ENCODE data around the gene BORA. TPM values are rescaled to one million over a fixed set of nuclear protein-coding genes. Genes with fewer than 3 reads are reported as not detected.

BORA gene
- total RNA-seq, 1 donor from 2014 or later = 51.9 TPM

DNA sequence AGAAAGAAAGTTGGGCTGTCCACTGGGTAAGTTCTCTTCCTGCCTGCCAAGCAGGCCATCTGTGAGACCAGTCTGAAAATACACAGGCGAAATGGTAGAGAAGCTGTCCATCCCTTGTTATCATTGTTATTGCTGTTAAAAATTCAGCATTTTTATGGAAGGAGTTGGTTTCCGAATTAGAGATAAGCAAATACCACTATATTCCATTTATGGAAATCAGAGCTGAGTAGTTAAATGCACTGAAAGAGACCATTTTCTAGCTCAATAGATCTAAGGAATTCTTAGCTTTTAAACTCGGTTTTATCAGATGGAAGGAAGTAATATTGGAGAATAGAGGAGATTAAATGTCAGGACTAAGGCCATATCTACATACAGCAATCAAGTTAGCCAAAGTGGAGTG lies 41.0 kb upstream of the BORA start:
- Mint-ChIP-seq H3K9me3 (peaks cover 2% of the 10 kb centered on the region), H3K4me1 (no peaks in the 10 kb centered on the region), H3K36me3 (no peaks in the 10 kb centered on the region), H3K27me3 (ENCODE audit: insufficient read depth, low read depth) (no peaks in the 10 kb centered on the region), H3K27ac (no peak overlapping the region), H3K4me3 (no peak overlapping the region)
- Histone ChIP-seq H3F3A (ENCODE audit: low read depth) (no peaks in the 10 kb centered on the region), H3K4me2 (no peak overlapping the region), H3K79me2 (ENCODE audit: low read depth) (no peaks in the 10 kb centered on the region), H3K27me3 (no peaks in the 10 kb centered on the region), H3K27ac (no peak overlapping the region), H4K20me1 (ENCODE audit: low read depth) (no peaks in the 10 kb centered on the region), H3K4me3 (no peak overlapping the region), H3K4me1 (no peaks in the 10 kb centered on the region), H2AFZ (replicated peaks) (no peak overlapping the region), H3K9ac (no peak overlapping the region), H3K9me3 (ENCODE audit: low read depth) (no peaks in the 10 kb centered on the region), H3K36me3 (no peaks in the 10 kb centered on the region)
- TF ChIP-seq EZH2phosphoT487 (IDR thresholded peaks at IDR 0.05) (no peak), EZH2 (IDR thresholded peaks at IDR 0.05) (no peak)
- TF ChIP-seq, protein P1, sequence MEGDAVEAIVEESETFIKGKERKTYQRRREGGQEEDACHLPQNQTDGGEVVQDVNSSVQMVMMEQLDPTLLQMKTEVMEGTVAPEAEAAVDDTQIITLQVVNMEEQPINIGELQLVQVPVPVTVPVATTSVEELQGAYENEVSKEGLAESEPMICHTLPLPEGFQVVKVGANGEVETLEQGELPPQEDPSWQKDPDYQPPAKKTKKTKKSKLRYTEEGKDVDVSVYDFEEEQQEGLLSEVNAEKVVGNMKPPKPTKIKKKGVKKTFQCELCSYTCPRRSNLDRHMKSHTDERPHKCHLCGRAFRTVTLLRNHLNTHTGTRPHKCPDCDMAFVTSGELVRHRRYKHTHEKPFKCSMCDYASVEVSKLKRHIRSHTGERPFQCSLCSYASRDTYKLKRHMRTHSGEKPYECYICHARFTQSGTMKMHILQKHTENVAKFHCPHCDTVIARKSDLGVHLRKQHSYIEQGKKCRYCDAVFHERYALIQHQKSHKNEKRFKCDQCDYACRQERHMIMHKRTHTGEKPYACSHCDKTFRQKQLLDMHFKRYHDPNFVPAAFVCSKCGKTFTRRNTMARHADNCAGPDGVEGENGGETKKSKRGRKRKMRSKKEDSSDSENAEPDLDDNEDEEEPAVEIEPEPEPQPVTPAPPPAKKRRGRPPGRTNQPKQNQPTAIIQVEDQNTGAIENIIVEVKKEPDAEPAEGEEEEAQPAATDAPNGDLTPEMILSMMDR (IDR thresholded peaks at IDR 0.05) = no peak
- DNase-seq (ENCODE audit: low spot score) = no peak

DNA sequence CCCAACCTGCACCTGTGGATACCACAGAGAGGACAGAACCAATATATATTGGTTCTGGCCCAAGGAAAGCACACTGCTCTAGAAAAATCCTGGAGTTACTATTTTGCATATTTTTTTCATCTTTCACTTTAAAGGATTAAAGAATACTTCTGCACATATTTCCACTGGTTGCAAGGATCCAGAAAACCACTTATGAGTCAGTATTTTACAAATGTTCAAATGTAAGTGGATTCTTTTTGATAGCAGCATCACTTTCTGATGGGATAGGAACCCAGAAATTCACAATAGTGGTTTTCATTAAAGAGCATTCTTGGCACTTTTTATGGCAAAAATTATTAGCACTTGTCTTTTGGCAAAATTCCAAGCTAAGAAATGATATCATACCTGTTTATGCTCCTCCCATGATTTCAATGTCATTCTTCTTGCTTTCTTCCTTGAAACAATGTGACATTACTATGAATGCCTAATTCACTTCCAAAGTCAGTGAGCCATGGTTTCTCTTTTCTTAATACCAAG lies 38.5 kb upstream of the BORA start:
- Histone ChIP-seq H3K4me2 (no peak overlapping the region), H3K9ac (no peak overlapping the region), H2AFZ (replicated peaks) (no peak overlapping the region), H3K36me3 (no peaks in the 10 kb centered on the region), H3K79me2 (ENCODE audit: low read depth) (no peaks in the 10 kb centered on the region), H3F3A (ENCODE audit: low read depth) (no peaks in the 10 kb centered on the region), H3K27me3 (no peaks in the 10 kb centered on the region), H3K27ac (no peak overlapping the region), H3K4me3 (no peak overlapping the region), H3K9me3 (ENCODE audit: low read depth) (no peaks in the 10 kb centered on the region), H3K4me1 (no peaks in the 10 kb centered on the region), H4K20me1 (ENCODE audit: low read depth) (no peaks in the 10 kb centered on the region)
- no peak for DNase-seq (ENCODE audit: low spot score)
- Mint-ChIP-seq H3K4me1 (no peaks in the 10 kb centered on the region), H3K36me3 (no peaks in the 10 kb centered on the region), H3K27me3 (ENCODE audit: insufficient read depth, low read depth) (no peaks in the 10 kb centered on the region), H3K27ac (no peak overlapping the region), H3K4me3 (no peak overlapping the region), H3K9me3 (peaks cover 8% of the 10 kb centered on the region)
- TF ChIP-seq, protein P1 (IDR thresholded peaks at IDR 0.05) = no peak
- TF ChIP-seq EZH2phosphoT487 (IDR thresholded peaks at IDR 0.05) = no peak
- no peak for TF ChIP-seq EZH2 (IDR thresholded peaks at IDR 0.05)

DNA sequence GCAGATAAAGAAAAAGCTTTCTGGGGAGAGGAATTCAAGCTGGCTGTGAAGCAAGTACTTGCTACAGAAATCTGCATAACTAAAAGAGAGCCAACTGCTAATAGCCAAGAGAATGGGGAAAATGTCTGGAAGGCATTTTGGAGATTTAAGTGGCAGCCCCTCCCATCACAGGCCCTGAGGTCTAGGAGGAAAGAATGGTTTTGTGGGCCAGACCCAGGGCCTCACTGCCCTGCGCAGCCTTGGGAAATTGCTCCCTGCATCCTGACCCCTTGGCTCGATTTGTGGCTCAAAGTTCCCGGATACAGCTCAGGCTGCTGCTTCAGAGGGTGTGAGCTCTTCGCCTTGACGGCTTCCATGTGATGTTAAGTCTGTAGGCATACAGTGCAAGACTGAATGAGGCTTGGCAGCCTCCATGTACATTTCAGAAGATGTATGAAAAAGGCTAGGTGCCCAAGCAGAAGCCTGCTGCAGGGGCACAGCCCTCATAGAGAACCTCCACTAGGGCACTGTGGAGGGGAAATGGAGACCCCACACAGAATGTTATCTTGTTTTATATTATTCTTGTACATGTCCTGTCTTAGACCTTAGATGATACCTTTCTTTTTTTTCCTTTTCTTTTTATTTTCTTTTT lies 34.7 kb upstream of the BORA start:
- no peaks in the 10 kb centered on the region for H4K20me1 ChIP-seq (ENCODE audit: low read depth)
- Mint-ChIP-seq H3K9me3 (peaks cover 8% of the 10 kb centered on the region), H3K27ac (no peak overlapping the region), H3K4me1 (no peaks in the 10 kb centered on the region), H3K4me3 (no peak overlapping the region), H3K36me3 (no peaks in the 10 kb centered on the region), H3K27me3 (ENCODE audit: insufficient read depth, low read depth) (no peaks in the 10 kb centered on the region)
- TF ChIP-seq, protein P1 (IDR thresholded peaks at IDR 0.05) = no peak
- no peak for TF ChIP-seq EZH2phosphoT487 (IDR thresholded peaks at IDR 0.05)
- TF ChIP-seq EZH2 (IDR thresholded peaks at IDR 0.05) = no peak
- no peaks in the 10 kb centered on the region for H3K27me3 ChIP-seq
- no peak overlapping the region for H3K9ac ChIP-seq
- H3K9me3 ChIP-seq (ENCODE audit: low read depth) = no peaks in the 10 kb centered on the region
- no peaks in the 10 kb centered on the region for H3F3A ChIP-seq (ENCODE audit: low read depth)
- H3K36me3 ChIP-seq = no peaks in the 10 kb centered on the region
- H3K4me1 ChIP-seq = no peaks in the 10 kb centered on the region
- no peak overlapping the region for H3K4me3 ChIP-seq
- H2AFZ ChIP-seq (replicated peaks) = no peak overlapping the region
- no peaks in the 10 kb centered on the region for H3K79me2 ChIP-seq (ENCODE audit: low read depth)
- H3K27ac ChIP-seq = no peak overlapping the region
- no peak for DNase-seq (ENCODE audit: low spot score)
- H3K4me2 ChIP-seq = no peak overlapping the region

Measured in neural progenitor cell (in vitro differentiated cells).